SK-N-SH (cell line): ENCODE measurements around the gene CIDEC. TPM values are rescaled to one million over a fixed set of nuclear protein-coding genes. Genes with fewer than 3 reads are reported as not detected.

Experiments
- CTCF ChIA-PET: fragments of 300-600, 350-600 bp; formaldehyde crosslinking; extraction: SDS; loops from one replicate; lab custom pipeline; 2021; lab: Yijun Ruan, JAX
- POLR2A ChIA-PET: fragments of 350-600 bp; sonication (Branson Sonifier 250); formaldehyde crosslinking; extraction: SDS; loops from one replicate; lab custom pipeline; 2020; ENCODE audit warnings: antibody characterized with exemption, inconsistent platforms; lab: Yijun Ruan, JAX
- DNase-seq: peaks from one replicate; pipeline ENCODE4 v3.0.0; 2012
- H2AFZ ChIP-seq: fragments of 200-600 bp; sonication (generic); 2 replicates; pipeline ENCODE4 v1.8.1; 2016; ENCODE audit warnings: antibody characterized with exemption, mild to moderate bottlenecking, low read depth
- H3F3A ChIP-seq: fragments of 200-600 bp; sonication (generic); replicated peaks from 2 replicates; pipeline ENCODE3; 2016; ENCODE audit warnings: antibody characterized with exemption, mild to moderate bottlenecking; ENCODE audit not compliant: insufficient read depth
- H3K27ac ChIP-seq, 2 experiments: fragments of 200-500 bp in 1 of 2; fragments of 200-600 bp in 1 of 2; sonication (Bioruptor generic) in 1 of 2; sonication (generic), shearing (Covaris generic) in 1 of 2; 2 replicates each; pipeline versions ENCODE4 v1.5.1 to v1.6.1; 2014 to 2016; ENCODE audit warnings: low read depth in 2 of 2, inconsistent platforms in 1 of 2, low read length in 1 of 2, mild to moderate bottlenecking in 1 of 2, mixed read lengths in 1 of 2
- H3K27me3 ChIP-seq: fragments of 200-600 bp; sonication (generic), shearing (Covaris generic); 2 replicates; pipeline ENCODE4 v1.6.1; 2016; ENCODE audit warnings: mixed run types; ENCODE audit not compliant: insufficient read depth
- H3K36me3 ChIP-seq, 2 experiments: fragments of 200-500 bp in 1 of 2; fragments of 200-600 bp in 1 of 2; sonication (Bioruptor generic) in 1 of 2; sonication (generic) in 1 of 2; replicated peaks in 1 of 2; 2 replicates each; pipeline versions ENCODE3 to v1.5.1; 2014 to 2016; ENCODE audit warnings: low read length in 1 of 2, mild to moderate bottlenecking in 1 of 2; ENCODE audit not compliant: insufficient read depth in 2 of 2, control insufficient read depth in 1 of 2
- H3K4me1 ChIP-seq, 2 experiments: fragments of 200-500 bp in 1 of 2; fragments of 200-600 bp in 1 of 2; sonication (Bioruptor generic) in 1 of 2; sonication (generic), shearing (Covaris generic) in 1 of 2; 2 replicates each; pipeline versions ENCODE4 v1.5.1 to v1.6.1; 2014 to 2016; ENCODE audit warnings: low read depth in 1 of 2, low read length in 1 of 2, mixed run types in 1 of 2; ENCODE audit not compliant: insufficient read depth in 2 of 2, control insufficient read depth in 1 of 2
- H3K4me2 ChIP-seq: fragments of 200-600 bp; sonication (generic), shearing (Covaris generic); 2 replicates; pipeline ENCODE4 v1.6.1; 2017; ENCODE audit warnings: mixed run types
- H3K4me3 ChIP-seq, 2 experiments: fragments of 200-500 bp in 1 of 2; fragments of 200-600 bp in 1 of 2; sonication (Bioruptor generic) in 1 of 2; sonication (generic), shearing (Covaris generic) in 1 of 2; 2 replicates each; pipeline versions ENCODE4 v1.5.1 to v1.8.1; 2014 to 2016; ENCODE audit warnings: low read depth in 2 of 2, inconsistent platforms in 1 of 2, low read length in 1 of 2, mild to moderate bottlenecking in 1 of 2, mixed read lengths in 1 of 2, moderate library complexity in 1 of 2
- H3K79me2 ChIP-seq: fragments of 200-600 bp; sonication (generic); 2 replicates; pipeline ENCODE4 v1.8.1; 2017; ENCODE audit warnings: mild to moderate bottlenecking; ENCODE audit not compliant: insufficient read depth
- H3K9ac ChIP-seq: fragments of 200-600 bp; sonication (generic); 2 replicates; pipeline ENCODE4 v1.6.1; 2017; ENCODE audit warnings: mixed run types
- H3K9me2 ChIP-seq: fragments of 200-600 bp; sonication (generic); 2 replicates; pipeline ENCODE4 v1.6.1; 2017; ENCODE audit warnings: mixed run types
- H3K9me3 ChIP-seq: fragments of 200-600 bp; sonication (generic); 2 replicates; pipeline ENCODE4 v1.6.1; 2017; ENCODE audit warnings: mixed run types, mild to moderate bottlenecking, moderate library complexity
- H4K20me1 ChIP-seq: fragments of 200-600 bp; sonication (generic); 2 replicates; pipeline ENCODE4 v1.6.1; 2017; ENCODE audit warnings: mild to moderate bottlenecking, mixed run types; ENCODE audit not compliant: insufficient read depth
- ELF1 ChIP-seq: IDR thresholded peaks from 2 replicates; pipeline ENCODE4 v1.4.0; 2012
- EP300 ChIP-seq, 2 experiments: IDR thresholded peaks; 2 replicates each; pipeline versions ENCODE4 v1.4.0 to v1.6.1; 2012; ENCODE audit warnings: borderline replicate concordance in 1 of 2, low read depth in 1 of 2, low read length in 1 of 2
- GABPA ChIP-seq: IDR thresholded peaks from 2 replicates; pipeline ENCODE4 v1.4.0; 2012; ENCODE audit warnings: low read depth, mild to moderate bottlenecking
- RFX5 ChIP-seq: IDR thresholded peaks from 2 replicates; pipeline ENCODE4 v1.6.1; 2012; ENCODE audit warnings: mild to moderate bottlenecking, improper control_type of control experiment, low read length
- TAF1 ChIP-seq: IDR thresholded peaks from 2 replicates; pipeline ENCODE4 v1.6.1; 2012; ENCODE audit warnings: low read depth, mild to moderate bottlenecking, low read length, moderate library complexity, borderline replicate concordance
- TCF12 ChIP-seq: IDR thresholded peaks from 2 replicates; pipeline ENCODE4 v1.4.0; 2012
- YY1 ChIP-seq: IDR thresholded peaks from 2 replicates; pipeline ENCODE4 v1.4.0; 2012; ENCODE audit warnings: low read depth, mild to moderate bottlenecking
- WGBS: methylation state at CpG from one replicate; pipeline ENCODE4 v1.1.6; 2017; ENCODE audit warnings: low lambda C conversion rate; 5-methylcytosine and 5-hydroxymethylcytosine counted together
- polyA plus RNA-seq, 3 experiments: library from polyadenylated mRNA; depleted of rRNA; stranded (reverse); fragments of >200 nt; gene quantifications; 2 replicates each; pipeline ENCODE4 v1.2.3, GENCODE V29; 2012
- TF ChIP-seq, protein P1 (sequence below): fragments of 150-350 bp; IDR thresholded peaks from 2 replicates; pipeline ENCODE4 v1.6.1; 2016; ENCODE audit warnings: mild to moderate bottlenecking, low read depth, low read length
- TF ChIP-seq, protein P2 (sequence below): IDR thresholded peaks from 2 replicates; pipeline ENCODE4 v1.4.0; 2012; ENCODE audit warnings: low read depth
- TF ChIP-seq, protein P3 (sequence below): IDR thresholded peaks from 2 replicates; pipeline ENCODE4; 2012

Gene CIDEC
- polyA plus RNA-seq, 1 of the 3 experiments (the other 2 are of a cell fraction): not detected

DNA sequence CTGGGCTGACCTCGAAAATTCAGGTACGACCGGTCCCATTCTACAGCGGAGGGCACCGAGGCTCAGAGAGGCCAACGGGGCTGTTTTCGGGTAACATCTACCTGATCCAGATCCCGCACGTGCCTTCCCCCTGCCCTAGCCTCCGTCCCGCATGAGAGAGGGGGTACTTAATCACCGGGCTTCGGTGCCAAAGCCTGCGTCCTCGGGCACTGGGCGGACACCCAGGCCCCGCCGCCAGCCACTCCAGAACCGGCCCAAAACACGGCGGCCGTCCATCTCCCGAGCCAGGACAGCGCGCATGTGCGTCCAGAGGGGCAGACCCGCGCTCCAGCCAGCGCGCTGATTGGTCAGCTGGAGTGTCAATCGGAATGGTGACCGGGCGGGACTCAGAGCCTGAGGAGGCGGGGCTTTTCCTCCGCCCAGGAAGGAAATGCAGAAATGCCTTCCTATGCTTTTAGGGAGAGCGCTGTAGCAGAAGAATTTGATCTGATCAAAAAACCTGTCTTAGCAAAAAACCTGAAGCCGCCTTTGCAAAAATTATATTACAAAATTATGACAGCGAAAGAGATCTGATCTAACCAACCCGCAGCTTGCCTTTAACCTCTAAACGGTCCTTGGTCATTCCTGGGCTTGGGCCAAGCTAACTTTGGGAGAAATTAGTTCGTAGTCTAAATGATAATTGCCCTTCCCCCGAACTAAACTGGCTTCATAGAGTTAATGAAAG is 36.2 kb downstream of the CIDEC start, which contains the start of gene RPUSD3 (continued):
- TF ChIP-seq, protein P1, sequence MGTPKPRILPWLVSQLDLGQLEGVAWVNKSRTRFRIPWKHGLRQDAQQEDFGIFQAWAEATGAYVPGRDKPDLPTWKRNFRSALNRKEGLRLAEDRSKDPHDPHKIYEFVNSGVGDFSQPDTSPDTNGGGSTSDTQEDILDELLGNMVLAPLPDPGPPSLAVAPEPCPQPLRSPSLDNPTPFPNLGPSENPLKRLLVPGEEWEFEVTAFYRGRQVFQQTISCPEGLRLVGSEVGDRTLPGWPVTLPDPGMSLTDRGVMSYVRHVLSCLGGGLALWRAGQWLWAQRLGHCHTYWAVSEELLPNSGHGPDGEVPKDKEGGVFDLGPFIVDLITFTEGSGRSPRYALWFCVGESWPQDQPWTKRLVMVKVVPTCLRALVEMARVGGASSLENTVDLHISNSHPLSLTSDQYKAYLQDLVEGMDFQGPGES: peak; percentile 78
- peak; percentile 59 for TF ChIP-seq GABPA
- TF ChIP-seq TCF12: no peak
- peak; percentile 54; the same call in 1 of the 2 replicates for TF ChIP-seq ELF1
- TF ChIP-seq, protein P2, sequence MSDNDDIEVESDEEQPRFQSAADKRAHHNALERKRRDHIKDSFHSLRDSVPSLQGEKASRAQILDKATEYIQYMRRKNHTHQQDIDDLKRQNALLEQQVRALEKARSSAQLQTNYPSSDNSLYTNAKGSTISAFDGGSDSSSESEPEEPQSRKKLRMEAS: peak; percentile 40; the same call in 1 of the 2 replicates
- TF ChIP-seq, protein P3, sequence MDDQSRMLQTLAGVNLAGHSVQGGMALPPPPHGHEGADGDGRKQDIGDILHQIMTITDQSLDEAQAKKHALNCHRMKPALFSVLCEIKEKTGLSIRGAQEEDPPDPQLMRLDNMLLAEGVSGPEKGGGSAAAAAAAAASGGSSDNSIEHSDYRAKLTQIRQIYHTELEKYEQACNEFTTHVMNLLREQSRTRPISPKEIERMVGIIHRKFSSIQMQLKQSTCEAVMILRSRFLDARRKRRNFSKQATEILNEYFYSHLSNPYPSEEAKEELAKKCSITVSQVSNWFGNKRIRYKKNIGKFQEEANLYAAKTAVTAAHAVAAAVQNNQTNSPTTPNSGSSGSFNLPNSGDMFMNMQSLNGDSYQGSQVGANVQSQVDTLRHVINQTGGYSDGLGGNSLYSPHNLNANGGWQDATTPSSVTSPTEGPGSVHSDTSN: peak; percentile 100
- no peak for TF ChIP-seq YY1
- TF ChIP-seq EP300 (IDR thresholded peaks at IDR 0.05; ENCODE audit: borderline replicate concordance in 1 of 2, low read depth in 1 of 2, low read length in 1 of 2): no peak
- peak; percentile 53; the same call in 1 of the 2 replicates for TF ChIP-seq TAF1

DNA sequence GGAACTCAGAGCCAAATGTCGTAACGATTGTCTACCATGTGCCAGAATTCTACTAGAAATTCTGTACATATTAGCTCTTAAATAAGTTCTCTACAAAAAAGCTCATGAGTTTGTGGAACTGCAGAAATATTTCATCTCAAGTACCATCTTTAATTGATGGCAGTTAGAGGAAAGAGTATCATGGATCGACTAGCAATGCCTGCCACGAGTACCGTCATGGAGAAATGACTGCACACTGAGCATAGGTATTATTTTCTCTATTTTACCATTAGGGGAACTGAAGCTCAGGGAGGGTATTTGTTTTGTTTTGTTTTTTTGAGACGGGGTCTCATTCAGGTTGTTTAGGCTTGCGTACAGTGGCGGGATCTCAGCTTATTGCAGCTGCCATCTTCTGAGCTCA is 39.0 kb downstream of the CIDEC start:
- Histone ChIP-seq H2AFZ (no peak overlapping the region), H3K27ac (no peak overlapping the region), H3K9ac (no peak overlapping the region), H3K79me2 (peaks cover 13% of the 10 kb centered on the region; the same call in 1 of the 2 replicates), H3K27me3 (no peaks in the 10 kb centered on the region), H3K9me3 (no peaks in the 10 kb centered on the region), H3K4me1 (peaks cover 5% of the 10 kb centered on the region in 2 experiments; a peak in 2 of 4 replicates), H3K9me2 (no peaks in the 10 kb centered on the region), H3K4me2 (no peak overlapping the region), H3K4me3 (no peak overlapping the region), H3F3A (peaks cover 3% of the 10 kb centered on the region), H3K36me3 (peaks cover 8 to 21% of the 10 kb centered on the region in 2 experiments), H4K20me1 (no peaks in the 10 kb centered on the region)
- WGBS: 86% methylated on average over 8 of the region's 8 CpGs
- ChIA-PET CTCF (interaction anchor here (0.9 kb wide), 1 partner anchor 55 kb away, joined by 3 read pairs; no protein-coding TSS in a partner anchor), POLR2A (interaction anchor here (0.6 kb wide), 2 partner anchors 54 to 485 kb away, joined by 4 read pairs; no protein-coding TSS in a partner anchor)
- TF ChIP-seq, protein P1: no peak
- no peak for TF ChIP-seq RFX5
- no peak for DNase-seq
